ENCODE results near the gene CNTNAP2. TPM values are rescaled to one million over a fixed set of nuclear protein-coding genes. Genes with fewer than 3 reads are reported as not detected.

The CNTNAP2 gene
- total RNA-seq, 1 donor from 2014 or later = 4.2 TPM

DNA sequence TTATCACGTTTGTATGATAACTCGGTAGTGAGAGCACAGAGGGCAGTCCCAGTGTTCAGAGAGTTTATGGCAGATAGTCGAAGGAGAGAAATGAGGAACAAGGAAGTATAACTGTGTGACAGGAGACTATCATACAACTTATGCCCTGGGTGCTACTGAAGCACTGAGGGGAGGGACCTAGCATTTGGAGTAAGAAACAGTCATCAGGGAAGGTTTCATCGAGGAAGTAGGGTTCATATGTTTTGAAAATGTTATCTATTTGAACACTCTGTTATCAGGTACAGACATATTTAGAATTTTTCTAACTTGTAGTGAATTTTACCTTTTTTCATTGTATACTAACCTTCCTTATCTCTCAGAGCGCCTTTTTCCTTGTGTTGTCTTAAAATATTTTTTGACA lies 1259.6 kb downstream of the CNTNAP2 start:
- Mint-ChIP-seq H3K27me3 (ENCODE audit: low read depth) (no peaks in the 10 kb centered on the region), H3K4me3 (no peak overlapping the region), H3K36me3 (no peaks in the 10 kb centered on the region), H3K4me1 (no peaks in the 10 kb centered on the region), H3K9me3 (no peaks in the 10 kb centered on the region), H3K27ac (no peak overlapping the region)
- DNase-seq (ENCODE audit: low spot score in 2 of 2, unreplicated experiment in 2 of 2) = no peak
- TF ChIP-seq, protein P1, sequence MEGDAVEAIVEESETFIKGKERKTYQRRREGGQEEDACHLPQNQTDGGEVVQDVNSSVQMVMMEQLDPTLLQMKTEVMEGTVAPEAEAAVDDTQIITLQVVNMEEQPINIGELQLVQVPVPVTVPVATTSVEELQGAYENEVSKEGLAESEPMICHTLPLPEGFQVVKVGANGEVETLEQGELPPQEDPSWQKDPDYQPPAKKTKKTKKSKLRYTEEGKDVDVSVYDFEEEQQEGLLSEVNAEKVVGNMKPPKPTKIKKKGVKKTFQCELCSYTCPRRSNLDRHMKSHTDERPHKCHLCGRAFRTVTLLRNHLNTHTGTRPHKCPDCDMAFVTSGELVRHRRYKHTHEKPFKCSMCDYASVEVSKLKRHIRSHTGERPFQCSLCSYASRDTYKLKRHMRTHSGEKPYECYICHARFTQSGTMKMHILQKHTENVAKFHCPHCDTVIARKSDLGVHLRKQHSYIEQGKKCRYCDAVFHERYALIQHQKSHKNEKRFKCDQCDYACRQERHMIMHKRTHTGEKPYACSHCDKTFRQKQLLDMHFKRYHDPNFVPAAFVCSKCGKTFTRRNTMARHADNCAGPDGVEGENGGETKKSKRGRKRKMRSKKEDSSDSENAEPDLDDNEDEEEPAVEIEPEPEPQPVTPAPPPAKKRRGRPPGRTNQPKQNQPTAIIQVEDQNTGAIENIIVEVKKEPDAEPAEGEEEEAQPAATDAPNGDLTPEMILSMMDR (IDR thresholded peaks at IDR 0.05; ENCODE audit: unreplicated experiment) = no peak

DNA sequence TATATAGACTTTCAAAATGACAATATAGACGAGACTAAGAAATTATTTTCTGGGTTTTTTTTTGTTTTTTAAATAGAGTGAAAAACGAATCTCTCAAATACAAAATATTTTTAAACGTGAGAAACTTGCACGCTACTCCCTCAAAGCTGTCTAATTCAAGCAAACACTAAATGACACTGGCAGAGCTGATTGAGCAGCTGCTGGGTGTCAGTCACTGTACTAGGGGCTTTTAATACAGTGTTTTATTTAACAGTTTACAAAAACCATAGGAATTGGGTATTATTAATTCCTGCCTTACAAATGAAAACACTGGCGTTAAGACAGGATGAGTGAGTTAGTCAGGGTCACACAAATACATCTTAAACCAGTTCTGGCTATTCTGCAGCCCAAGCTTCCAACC lies 1264.3 kb downstream of the CNTNAP2 start:
- Mint-ChIP-seq H3K4me3 (no peak overlapping the region), H3K36me3 (no peaks in the 10 kb centered on the region)

DNA sequence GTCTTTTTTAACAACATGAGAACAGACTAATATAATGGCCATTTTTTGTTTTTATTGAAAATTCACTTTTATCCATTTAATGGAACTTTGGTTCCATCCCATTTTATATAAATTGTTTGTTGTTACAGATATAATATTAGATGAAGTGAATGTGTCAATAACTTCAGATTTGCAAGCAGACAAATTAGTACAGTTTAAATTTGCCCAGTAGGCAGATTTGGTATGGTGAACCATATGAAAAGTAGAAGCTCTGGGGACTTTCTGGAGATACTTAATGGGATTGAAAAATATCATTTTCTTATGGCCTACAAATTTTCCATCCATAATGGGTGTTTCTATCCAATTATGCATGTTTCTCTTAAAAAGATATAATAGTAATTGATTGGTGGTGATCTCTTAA lies 1277.7 kb downstream of the CNTNAP2 start:
- H3K36me3 Mint-ChIP-seq = no peaks in the 10 kb centered on the region
- no peaks in the 10 kb centered on the region for H3K4me1 Mint-ChIP-seq
- H3K27ac Mint-ChIP-seq = no peak overlapping the region
- H3K9me3 Mint-ChIP-seq = peaks cover 14% of the 10 kb centered on the region
- H3K4me3 Mint-ChIP-seq = no peak overlapping the region
- peaks cover 11% of the 10 kb centered on the region for H3K27me3 Mint-ChIP-seq (ENCODE audit: low read depth)
- TF ChIP-seq, protein P1 (IDR thresholded peaks at IDR 0.05; ENCODE audit: unreplicated experiment) = no peak
- no peak for DNase-seq (ENCODE audit: low spot score in 2 of 2, unreplicated experiment in 2 of 2)

More for the DNA sequence above, 1264.3 kb downstream of the CNTNAP2 start:
- no peak for DNase-seq (ENCODE audit: low spot score in 2 of 2, unreplicated experiment in 2 of 2)
- no peak overlapping the region for H3K27ac Mint-ChIP-seq
- no peaks in the 10 kb centered on the region for H3K4me1 Mint-ChIP-seq
- H3K27me3 Mint-ChIP-seq (ENCODE audit: low read depth) = no peaks in the 10 kb centered on the region
- TF ChIP-seq, protein P1 (IDR thresholded peaks at IDR 0.05; ENCODE audit: unreplicated experiment) = no peak
- H3K9me3 Mint-ChIP-seq = peaks cover 8% of the 10 kb centered on the region

DNA sequence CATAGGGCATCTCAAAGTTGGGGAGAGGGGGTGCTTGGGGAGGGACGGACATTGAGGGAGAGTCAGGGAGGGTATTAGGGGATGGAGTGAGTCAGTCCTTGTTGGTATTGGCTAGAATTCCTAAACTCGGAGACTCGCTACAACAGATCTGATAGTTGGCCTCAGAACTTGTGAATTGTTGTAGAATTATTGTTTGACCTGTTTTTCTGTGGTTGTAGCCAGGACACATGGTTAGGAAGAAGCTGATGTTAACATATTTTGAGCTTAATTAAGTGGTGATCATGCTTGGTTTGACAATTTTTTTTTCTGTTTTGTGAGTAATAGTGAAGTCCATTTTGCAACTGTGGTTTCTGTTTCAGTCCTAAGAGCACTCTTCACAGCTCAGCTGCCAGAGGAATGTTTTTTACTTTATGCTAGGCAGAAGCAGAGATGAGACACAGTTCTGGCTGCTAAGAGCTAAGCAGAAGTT lies 1283.7 kb downstream of the CNTNAP2 start:
- peaks cover 10% of the 10 kb centered on the region for H3K9me3 Mint-ChIP-seq
- no peak overlapping the region for H3K27ac Mint-ChIP-seq
- no peaks in the 10 kb centered on the region for H3K4me1 Mint-ChIP-seq
- H3K27me3 Mint-ChIP-seq (ENCODE audit: low read depth) = peaks cover 14% of the 10 kb centered on the region
- no peaks in the 10 kb centered on the region for H3K36me3 Mint-ChIP-seq
- H3K4me3 Mint-ChIP-seq = no peak overlapping the region
- TF ChIP-seq, protein P1 (IDR thresholded peaks at IDR 0.05; ENCODE audit: unreplicated experiment) = no peak
- no peak for DNase-seq (ENCODE audit: low spot score in 2 of 2, unreplicated experiment in 2 of 2)

DNA sequence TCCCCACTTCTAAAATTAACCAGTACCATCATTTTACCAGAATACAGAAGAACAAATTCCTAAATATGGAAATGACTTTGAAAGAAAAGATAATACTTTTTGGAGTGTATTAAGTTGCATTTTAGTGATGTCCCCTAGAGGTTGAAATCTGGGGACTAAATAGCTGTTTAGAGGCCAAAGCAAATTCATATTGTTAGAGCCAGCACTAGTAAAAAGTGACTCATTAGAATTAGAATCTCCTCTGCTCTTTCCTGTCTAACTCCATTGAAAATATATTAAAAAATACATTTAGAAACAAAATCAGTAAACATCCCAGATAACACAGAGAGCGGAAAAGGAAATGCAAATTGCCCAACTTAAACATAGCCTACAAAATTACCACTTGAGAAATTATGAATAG lies 1284.3 kb downstream of the CNTNAP2 start:
- peaks cover 14% of the 10 kb centered on the region for H3K27me3 Mint-ChIP-seq (ENCODE audit: low read depth)
- H3K4me1 Mint-ChIP-seq = peaks cover 1% of the 10 kb centered on the region
- H3K27ac Mint-ChIP-seq = no peak overlapping the region
- H3K9me3 Mint-ChIP-seq = peaks cover 10% of the 10 kb centered on the region
- no peaks in the 10 kb centered on the region for H3K36me3 Mint-ChIP-seq
- no peak for DNase-seq (ENCODE audit: low spot score in 2 of 2, unreplicated experiment in 2 of 2)
- no peak overlapping the region for H3K4me3 Mint-ChIP-seq
- TF ChIP-seq, protein P1 (IDR thresholded peaks at IDR 0.05; ENCODE audit: unreplicated experiment) = no peak

DNA sequence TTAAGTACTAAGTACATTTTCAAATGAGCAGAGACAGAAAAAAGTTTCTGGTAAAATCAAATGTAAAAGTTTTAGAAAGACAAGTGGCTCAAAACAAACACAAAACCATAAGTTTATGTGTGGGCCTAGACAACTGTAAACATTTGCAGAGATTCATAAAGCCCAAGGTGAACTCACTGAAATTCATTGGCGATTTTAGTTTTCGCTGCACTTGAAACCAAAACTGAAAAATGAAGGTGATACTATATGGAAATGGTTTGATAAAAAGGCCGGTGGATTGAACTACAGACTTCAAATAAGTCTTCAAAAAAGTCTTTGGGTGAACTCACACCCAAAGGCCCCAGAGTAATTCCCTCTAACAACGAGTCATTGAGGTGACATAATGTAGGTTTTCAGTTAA lies 1289.0 kb downstream of the CNTNAP2 start:
- Mint-ChIP-seq H3K4me1 (peaks cover 9% of the 10 kb centered on the region), H3K4me3 (no peak overlapping the region), H3K36me3 (no peaks in the 10 kb centered on the region), H3K27me3 (ENCODE audit: low read depth) (no peaks in the 10 kb centered on the region), H3K9me3 (peaks cover 21% of the 10 kb centered on the region), H3K27ac (no peak overlapping the region)
- DNase-seq (ENCODE audit: low spot score in 2 of 2, unreplicated experiment in 2 of 2) = no peak
- TF ChIP-seq, protein P1 (IDR thresholded peaks at IDR 0.05; ENCODE audit: unreplicated experiment) = no peak
